Measurements from ENCODE around the gene ACTA2.

GRCh38 chr10:88962336-88962735 is 9.8 kb upstream of the ACTA2 start:
- TF ChIP-seq CTCF (conservative IDR thresholded peaks at IDR 0.05 in 1 of 2, IDR thresholded peaks at IDR 0.05 in 1 of 2; ENCODE audit: low read depth in 1 of 2, low read length in 2 of 2), result no peak
- TF ChIP-seq EZH2 (IDR thresholded peaks at IDR 0.05; ENCODE audit: low read length, missing control alignments), result no peak

Data from fibroblast of lung (primary cell).